HEK293 (cell line): Measurements from ENCODE around the gene PEX3.
A peak's percentile ranks its signal among the peaks of the same experiment; 100 is the strongest.

Experiments used
- CTCF ChIA-PET: fragments of 350-600 bp; formaldehyde crosslinking; extraction: SDS; loops from one replicate; lab custom pipeline; 2021; ENCODE audit warnings: antibody characterized with exemption; lab: Yijun Ruan, JAX
- POLR2A ChIA-PET: fragments of 300-600 bp; formaldehyde crosslinking; extraction: SDS; loops from one replicate; lab custom pipeline; 2020; ENCODE audit warnings: antibody characterized with exemption, inconsistent platforms; lab: Yijun Ruan, JAX
- H3K27ac ChIP-seq: fragments of 200-500 bp; sonication (Bioruptor generic); 2 replicates; pipeline ENCODE4 v1.5.1; 2014; ENCODE audit warnings: low read depth, low read length, control low read depth, inconsistent platforms; ENCODE audit errors: extremely low read depth
- H3K36me3 ChIP-seq, 2 experiments: fragments of 200-500 bp in 1 of 2; sonication (Bioruptor generic) in 1 of 2; 1 replicate in 1 of 2; 2 replicates in 1 of 2; pipeline ENCODE4 v1.5.1; 2014 to 2017; ENCODE audit warnings: inconsistent platforms in 2 of 2, low read length in 2 of 2; ENCODE audit not compliant: control insufficient read depth in 2 of 2, insufficient read depth in 1 of 2
- H3K4me1 ChIP-seq: fragments of 200-500 bp; sonication (Bioruptor generic); 2 replicates; pipeline ENCODE4 v1.5.1; 2014; ENCODE audit warnings: mild to moderate bottlenecking, low read length, inconsistent platforms; ENCODE audit not compliant: control insufficient read depth, insufficient read depth
- H3K4me3 ChIP-seq: 2 replicates; pipeline ENCODE4 v1.5.1; 2011; ENCODE audit warnings: low read depth, mild to moderate bottlenecking, control low read depth, low read length, moderate library complexity
- H3K9me3 ChIP-seq: fragments of 200-500 bp; sonication (Bioruptor generic); 2 replicates; pipeline ENCODE4 v1.5.1; 2014; ENCODE audit warnings: low read depth, low read length, inconsistent platforms; ENCODE audit not compliant: control insufficient read depth, insufficient read depth
- ZBTB49 ChIP-seq: fragments of 450-650 bp; formaldehyde crosslinking; IDR thresholded peaks from 2 replicates; pipeline ENCODE4 v1.5.1; 2016; ENCODE audit warnings: missing biosample characterization, missing genetic modification characterization, low read depth
- ZFP37 ChIP-seq: fragments of 450-650 bp; formaldehyde crosslinking; IDR thresholded peaks from 2 replicates; pipeline ENCODE4 v1.5.1; 2016; ENCODE audit warnings: missing biosample characterization, missing genetic modification characterization
- ZFP41 ChIP-seq: fragments of 450-650 bp; formaldehyde crosslinking; IDR thresholded peaks from 2 replicates; pipeline ENCODE4 v1.5.1; 2016; ENCODE audit warnings: missing biosample characterization, missing genetic modification characterization, borderline replicate concordance
- ZNF132 ChIP-seq: fragments of 450-650 bp; formaldehyde crosslinking; IDR thresholded peaks from 2 replicates; pipeline ENCODE4 v1.5.1; 2017; ENCODE audit warnings: missing biosample characterization, missing genetic modification characterization, borderline replicate concordance
- ZNF473 ChIP-seq: fragments of 450-650 bp; formaldehyde crosslinking; IDR thresholded peaks from 2 replicates; pipeline ENCODE4 v1.5.1; 2017; ENCODE audit warnings: missing biosample characterization, missing genetic modification characterization
- ZNF514 ChIP-seq: fragments of 450-650 bp; formaldehyde crosslinking; IDR thresholded peaks from 2 replicates; pipeline ENCODE4 v1.5.1; 2016; ENCODE audit warnings: missing biosample characterization, missing genetic modification characterization
- ZNF558 ChIP-seq: fragments of 450-650 bp; formaldehyde crosslinking; IDR thresholded peaks from 2 replicates; pipeline ENCODE4 v1.5.1; 2016; ENCODE audit warnings: missing biosample characterization, missing genetic modification characterization
- ZNF624 ChIP-seq: fragments of 450-650 bp; formaldehyde crosslinking; IDR thresholded peaks from 2 replicates; pipeline ENCODE4 v1.5.1; 2017; ENCODE audit warnings: missing biosample characterization, missing genetic modification characterization
- ZNF626 ChIP-seq: fragments of 450-650 bp; sonication (Bioruptor Pico); formaldehyde crosslinking; IDR thresholded peaks from 2 replicates; pipeline ENCODE4 v1.5.1; 2018; ENCODE audit warnings: missing biosample characterization, missing genetic modification characterization, inconsistent platforms
- ZNF660 ChIP-seq: fragments of 450-650 bp; IDR thresholded peaks from 2 replicates; pipeline ENCODE4 v1.5.1; 2018; ENCODE audit warnings: missing biosample characterization, mild to moderate bottlenecking, missing genetic modification characterization
- ZNF768 ChIP-seq: fragments of 450-650 bp; formaldehyde crosslinking; IDR thresholded peaks from 2 replicates; pipeline ENCODE4 v1.5.1; 2018; ENCODE audit warnings: missing biosample characterization, mild to moderate bottlenecking, missing genetic modification characterization
- ZNF792 ChIP-seq: fragments of 450-650 bp; formaldehyde crosslinking; IDR thresholded peaks from 2 replicates; pipeline ENCODE4 v1.5.1; 2016; ENCODE audit warnings: missing biosample characterization, missing genetic modification characterization
- TF ChIP-seq, protein P1 (sequence below): fragments of 450-650 bp; formaldehyde crosslinking; IDR thresholded peaks from 2 replicates; pipeline ENCODE4 v1.5.1; 2016; ENCODE audit warnings: missing biosample characterization, missing genetic modification characterization
- TF ChIP-seq, protein P2 (sequence below): fragments of 450-650 bp; formaldehyde crosslinking; IDR thresholded peaks from 2 replicates; pipeline ENCODE4 v1.5.1; 2016; ENCODE audit warnings: missing biosample characterization, missing genetic modification characterization
- TF ChIP-seq, protein P3 (sequence below): fragments of 450-650 bp; formaldehyde crosslinking; conservative IDR thresholded peaks from 2 replicates; pipeline ENCODE4 v1.5.1; 2016; ENCODE audit warnings: low read depth, missing biosample characterization, missing genetic modification characterization
- TF ChIP-seq, protein P4 (sequence below): fragments of 450-650 bp; formaldehyde crosslinking; IDR thresholded peaks from 2 replicates; pipeline ENCODE4 v1.5.1; 2016; ENCODE audit warnings: missing biosample characterization, missing genetic modification characterization, borderline replicate concordance

The PEX3 gene

GRCh38 chr6:143517447-143517773 lies 66.8 kb downstream of the PEX3 start:
- no peaks in the 10 kb centered on the region for H3K4me1 ChIP-seq
- H3K9me3 ChIP-seq = no peaks in the 10 kb centered on the region
- TF ChIP-seq, protein P1, sequence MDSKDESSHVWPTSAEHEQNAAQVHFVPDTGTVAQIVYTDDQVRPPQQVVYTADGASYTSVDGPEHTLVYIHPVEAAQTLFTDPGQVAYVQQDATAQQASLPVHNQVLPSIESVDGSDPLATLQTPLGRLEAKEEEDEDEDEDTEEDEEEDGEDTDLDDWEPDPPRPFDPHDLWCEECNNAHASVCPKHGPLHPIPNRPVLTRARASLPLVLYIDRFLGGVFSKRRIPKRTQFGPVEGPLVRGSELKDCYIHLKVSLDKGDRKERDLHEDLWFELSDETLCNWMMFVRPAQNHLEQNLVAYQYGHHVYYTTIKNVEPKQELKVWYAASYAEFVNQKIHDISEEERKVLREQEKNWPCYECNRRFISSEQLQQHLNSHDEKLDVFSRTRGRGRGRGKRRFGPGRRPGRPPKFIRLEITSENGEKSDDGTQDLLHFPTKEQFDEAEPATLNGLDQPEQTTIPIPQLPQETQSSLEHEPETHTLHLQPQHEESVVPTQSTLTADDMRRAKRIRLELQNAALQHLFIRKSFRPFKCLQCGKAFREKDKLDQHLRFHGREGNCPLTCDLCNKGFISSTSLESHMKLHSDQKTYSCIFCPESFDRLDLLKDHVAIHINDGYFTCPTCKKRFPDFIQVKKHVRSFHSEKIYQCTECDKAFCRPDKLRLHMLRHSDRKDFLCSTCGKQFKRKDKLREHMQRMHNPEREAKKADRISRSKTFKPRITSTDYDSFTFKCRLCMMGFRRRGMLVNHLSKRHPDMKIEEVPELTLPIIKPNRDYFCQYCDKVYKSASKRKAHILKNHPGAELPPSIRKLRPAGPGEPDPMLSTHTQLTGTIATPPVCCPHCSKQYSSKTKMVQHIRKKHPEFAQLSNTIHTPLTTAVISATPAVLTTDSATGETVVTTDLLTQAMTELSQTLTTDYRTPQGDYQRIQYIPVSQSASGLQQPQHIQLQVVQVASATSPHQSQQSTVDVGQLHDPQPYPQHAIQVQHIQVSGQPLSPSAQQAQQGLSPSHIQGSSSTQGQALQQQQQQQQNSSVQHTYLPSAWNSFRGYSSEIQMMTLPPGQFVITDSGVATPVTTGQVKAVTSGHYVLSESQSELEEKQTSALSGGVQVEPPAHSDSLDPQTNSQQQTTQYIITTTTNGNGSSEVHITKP (tag by site-specific recombination) = peak; percentile 5
- TF ChIP-seq, protein P2, sequence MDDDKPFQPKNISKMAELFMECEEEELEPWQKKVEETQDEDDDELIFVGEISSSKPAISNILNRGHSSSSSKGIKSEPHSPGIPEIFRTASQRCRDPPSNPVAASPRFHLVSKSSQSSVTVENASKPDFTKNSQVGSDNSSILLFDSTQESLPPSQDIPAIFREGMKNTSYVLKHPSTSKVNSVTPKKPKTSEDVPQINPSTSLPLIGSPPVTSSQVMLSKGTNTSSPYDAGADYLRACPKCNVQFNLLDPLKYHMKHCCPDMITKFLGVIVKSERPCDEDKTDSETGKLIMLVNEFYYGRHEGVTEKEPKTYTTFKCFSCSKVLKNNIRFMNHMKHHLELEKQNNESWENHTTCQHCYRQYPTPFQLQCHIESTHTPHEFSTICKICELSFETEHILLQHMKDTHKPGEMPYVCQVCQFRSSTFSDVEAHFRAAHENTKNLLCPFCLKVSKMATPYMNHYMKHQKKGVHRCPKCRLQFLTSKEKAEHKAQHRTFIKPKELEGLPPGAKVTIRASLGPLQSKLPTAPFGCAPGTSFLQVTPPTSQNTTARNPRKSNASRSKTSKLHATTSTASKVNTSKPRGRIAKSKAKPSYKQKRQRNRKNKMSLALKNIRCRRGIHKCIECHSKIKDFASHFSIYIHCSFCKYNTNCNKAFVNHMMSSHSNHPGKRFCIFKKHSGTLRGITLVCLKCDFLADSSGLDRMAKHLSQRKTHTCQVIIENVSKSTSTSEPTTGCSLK (tag by site-specific recombination) = no peak
- TF ChIP-seq ZNF132 (tag by site-specific recombination) = no peak
- TF ChIP-seq, all 188 proteins: peak for 1
- POLR2A ChIA-PET = no interaction called here
- CTCF ChIA-PET = interaction anchor here (0.6 kb wide), 1 partner anchor 263 kb away, joined by 3 read pairs; no protein-coding TSS in a partner anchor
- no peak overlapping the region for H3K4me3 ChIP-seq
- H3K27ac ChIP-seq = no peak overlapping the region
- no peaks in the 10 kb centered on the region for H3K36me3 ChIP-seq

DNA sequence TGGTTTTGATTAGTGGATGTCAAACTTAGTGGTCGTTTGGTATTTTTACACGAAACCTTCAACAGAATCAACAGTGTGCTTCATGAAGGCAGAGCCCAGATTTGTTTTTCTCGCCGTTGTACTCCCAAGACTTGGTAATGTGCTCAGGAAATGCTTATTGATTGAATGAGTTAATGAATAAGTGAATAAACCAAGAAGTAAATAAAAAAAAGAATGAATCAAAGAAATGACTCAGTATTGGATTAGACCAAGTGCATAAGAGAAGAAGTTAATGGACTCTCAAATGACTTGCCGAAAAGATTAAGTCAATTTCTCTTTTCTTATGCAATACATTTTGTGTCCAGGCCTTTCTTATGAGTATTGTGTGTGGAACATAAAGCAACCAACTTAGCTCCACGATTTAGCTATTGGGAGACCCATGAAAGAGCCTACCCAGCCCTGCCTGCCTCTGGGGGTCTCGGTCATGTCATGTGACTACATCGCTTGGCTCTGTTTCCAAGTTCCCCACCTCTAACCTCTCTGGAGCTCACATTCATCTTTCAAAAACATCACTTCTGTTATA lies 71.5 kb downstream of the PEX3 start:
- Histone ChIP-seq H3K27ac (no peak overlapping the region), H3K9me3 (no peaks in the 10 kb centered on the region), H3K4me3 (no peak overlapping the region), H3K4me1 (no peaks in the 10 kb centered on the region), H3K36me3 (no peaks in the 10 kb centered on the region)
- CTCF ChIA-PET = interaction anchor here (0.6 to 3.1 kb wide), 2 partner anchors 9 to 231 kb away, joined by 3 to 12 read pairs; no protein-coding TSS in a partner anchor
- POLR2A ChIA-PET = no interaction called here
- TF ChIP-seq ZNF626 (tag by site-specific recombination) (no peak), ZFP37 (tag by site-specific recombination) (no peak), ZBTB49 (tag by site-specific recombination) (no peak), ZNF768 (no peak), ZNF473 (no peak), ZNF558 (tag by site-specific recombination) (no peak), ZFP41 (tag by site-specific recombination) (no peak), ZNF660 (tag by site-specific recombination) (no peak), ZNF624 (tag by site-specific recombination) (no peak), ZNF514 (tag by site-specific recombination) (no peak), ZNF792 (tag by site-specific recombination) (no peak)
- TF ChIP-seq, protein P3, sequence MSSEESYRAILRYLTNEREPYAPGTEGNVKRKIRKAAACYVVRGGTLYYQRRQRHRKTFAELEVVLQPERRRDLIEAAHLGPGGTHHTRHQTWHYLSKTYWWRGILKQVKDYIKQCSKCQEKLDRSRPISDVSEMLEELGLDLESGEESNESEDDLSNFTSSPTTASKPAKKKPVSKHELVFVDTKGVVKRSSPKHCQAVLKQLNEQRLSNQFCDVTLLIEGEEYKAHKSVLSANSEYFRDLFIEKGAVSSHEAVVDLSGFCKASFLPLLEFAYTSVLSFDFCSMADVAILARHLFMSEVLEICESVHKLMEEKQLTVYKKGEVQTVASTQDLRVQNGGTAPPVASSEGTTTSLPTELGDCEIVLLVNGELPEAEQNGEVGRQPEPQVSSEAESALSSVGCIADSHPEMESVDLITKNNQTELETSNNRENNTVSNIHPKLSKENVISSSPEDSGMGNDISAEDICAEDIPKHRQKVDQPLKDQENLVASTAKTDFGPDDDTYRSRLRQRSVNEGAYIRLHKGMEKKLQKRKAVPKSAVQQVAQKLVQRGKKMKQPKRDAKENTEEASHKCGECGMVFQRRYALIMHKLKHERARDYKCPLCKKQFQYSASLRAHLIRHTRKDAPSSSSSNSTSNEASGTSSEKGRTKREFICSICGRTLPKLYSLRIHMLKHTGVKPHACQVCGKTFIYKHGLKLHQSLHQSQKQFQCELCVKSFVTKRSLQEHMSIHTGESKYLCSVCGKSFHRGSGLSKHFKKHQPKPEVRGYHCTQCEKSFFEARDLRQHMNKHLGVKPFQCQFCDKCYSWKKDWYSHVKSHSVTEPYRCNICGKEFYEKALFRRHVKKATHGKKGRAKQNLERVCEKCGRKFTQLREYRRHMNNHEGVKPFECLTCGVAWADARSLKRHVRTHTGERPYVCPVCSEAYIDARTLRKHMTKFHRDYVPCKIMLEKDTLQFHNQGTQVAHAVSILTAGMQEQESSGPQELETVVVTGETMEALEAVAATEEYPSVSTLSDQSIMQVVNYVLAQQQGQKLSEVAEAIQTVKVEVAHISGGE (tag by site-specific recombination) = no peak
- TF ChIP-seq, protein P4, sequence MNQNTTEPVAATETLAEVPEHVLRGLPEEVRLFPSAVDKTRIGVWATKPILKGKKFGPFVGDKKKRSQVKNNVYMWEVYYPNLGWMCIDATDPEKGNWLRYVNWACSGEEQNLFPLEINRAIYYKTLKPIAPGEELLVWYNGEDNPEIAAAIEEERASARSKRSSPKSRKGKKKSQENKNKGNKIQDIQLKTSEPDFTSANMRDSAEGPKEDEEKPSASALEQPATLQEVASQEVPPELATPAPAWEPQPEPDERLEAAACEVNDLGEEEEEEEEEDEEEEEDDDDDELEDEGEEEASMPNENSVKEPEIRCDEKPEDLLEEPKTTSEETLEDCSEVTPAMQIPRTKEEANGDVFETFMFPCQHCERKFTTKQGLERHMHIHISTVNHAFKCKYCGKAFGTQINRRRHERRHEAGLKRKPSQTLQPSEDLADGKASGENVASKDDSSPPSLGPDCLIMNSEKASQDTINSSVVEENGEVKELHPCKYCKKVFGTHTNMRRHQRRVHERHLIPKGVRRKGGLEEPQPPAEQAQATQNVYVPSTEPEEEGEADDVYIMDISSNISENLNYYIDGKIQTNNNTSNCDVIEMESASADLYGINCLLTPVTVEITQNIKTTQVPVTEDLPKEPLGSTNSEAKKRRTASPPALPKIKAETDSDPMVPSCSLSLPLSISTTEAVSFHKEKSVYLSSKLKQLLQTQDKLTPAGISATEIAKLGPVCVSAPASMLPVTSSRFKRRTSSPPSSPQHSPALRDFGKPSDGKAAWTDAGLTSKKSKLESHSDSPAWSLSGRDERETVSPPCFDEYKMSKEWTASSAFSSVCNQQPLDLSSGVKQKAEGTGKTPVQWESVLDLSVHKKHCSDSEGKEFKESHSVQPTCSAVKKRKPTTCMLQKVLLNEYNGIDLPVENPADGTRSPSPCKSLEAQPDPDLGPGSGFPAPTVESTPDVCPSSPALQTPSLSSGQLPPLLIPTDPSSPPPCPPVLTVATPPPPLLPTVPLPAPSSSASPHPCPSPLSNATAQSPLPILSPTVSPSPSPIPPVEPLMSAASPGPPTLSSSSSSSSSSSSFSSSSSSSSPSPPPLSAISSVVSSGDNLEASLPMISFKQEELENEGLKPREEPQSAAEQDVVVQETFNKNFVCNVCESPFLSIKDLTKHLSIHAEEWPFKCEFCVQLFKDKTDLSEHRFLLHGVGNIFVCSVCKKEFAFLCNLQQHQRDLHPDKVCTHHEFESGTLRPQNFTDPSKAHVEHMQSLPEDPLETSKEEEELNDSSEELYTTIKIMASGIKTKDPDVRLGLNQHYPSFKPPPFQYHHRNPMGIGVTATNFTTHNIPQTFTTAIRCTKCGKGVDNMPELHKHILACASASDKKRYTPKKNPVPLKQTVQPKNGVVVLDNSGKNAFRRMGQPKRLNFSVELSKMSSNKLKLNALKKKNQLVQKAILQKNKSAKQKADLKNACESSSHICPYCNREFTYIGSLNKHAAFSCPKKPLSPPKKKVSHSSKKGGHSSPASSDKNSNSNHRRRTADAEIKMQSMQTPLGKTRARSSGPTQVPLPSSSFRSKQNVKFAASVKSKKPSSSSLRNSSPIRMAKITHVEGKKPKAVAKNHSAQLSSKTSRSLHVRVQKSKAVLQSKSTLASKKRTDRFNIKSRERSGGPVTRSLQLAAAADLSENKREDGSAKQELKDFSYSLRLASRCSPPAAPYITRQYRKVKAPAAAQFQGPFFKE (tag by site-specific recombination) = no peak
